Stimulated activated CD4-positive, alpha-beta T cell treated with anti-CD3 and anti-CD28 coated beads, TNF-alpha, amount 100 ng/mL, for 24 hours (primary cell): ENCODE data around the gene MLXIPL.
"Not testable (repeated sequence)": the region's sequence is repeated elsewhere in the genome, so short reads cannot be mapped to it uniquely, and the experiment has no call there.

ENCODE experiments used
- DNase-seq, 3 experiments: peaks; one replicate each; pipeline ENCODE4 v3.0.0-alpha.2; 2020; ENCODE audit warnings: low read depth in 3 of 3

MLXIPL gene

GRCh38 chr7:73645643-73646174, 21.4 kb upstream of the MLXIPL start:
- no peak for DNase-seq

DNA sequence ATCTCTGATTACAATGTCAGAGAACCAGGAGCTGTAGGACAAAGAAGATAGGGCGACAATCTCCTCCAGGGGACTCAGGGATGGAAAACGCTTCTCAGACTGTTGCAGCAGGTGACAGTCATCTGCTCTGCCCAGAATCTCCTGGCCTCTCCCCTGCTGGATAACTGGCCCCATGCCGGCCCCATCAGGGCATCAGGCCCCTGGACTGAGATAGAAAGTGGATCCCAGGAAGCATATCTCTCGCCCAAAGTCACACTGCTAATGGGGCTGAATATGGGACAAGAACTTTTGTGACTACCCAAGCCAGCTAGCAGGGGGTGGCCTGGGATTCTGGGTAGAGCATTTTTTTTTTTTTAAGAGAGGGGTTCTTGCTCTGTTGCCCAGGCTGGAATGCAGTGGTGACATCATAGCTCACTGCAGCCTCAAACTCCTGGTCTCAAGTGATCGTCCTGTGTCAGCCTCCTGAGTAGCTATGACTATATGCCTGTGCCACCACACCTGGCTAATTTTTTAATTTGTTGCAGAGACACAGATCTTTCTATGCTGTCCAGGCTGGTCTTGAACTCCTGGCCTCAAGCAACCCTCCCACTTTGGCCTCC, 20.5 kb upstream of the MLXIPL start:
- DNase-seq = no peak

DNA sequence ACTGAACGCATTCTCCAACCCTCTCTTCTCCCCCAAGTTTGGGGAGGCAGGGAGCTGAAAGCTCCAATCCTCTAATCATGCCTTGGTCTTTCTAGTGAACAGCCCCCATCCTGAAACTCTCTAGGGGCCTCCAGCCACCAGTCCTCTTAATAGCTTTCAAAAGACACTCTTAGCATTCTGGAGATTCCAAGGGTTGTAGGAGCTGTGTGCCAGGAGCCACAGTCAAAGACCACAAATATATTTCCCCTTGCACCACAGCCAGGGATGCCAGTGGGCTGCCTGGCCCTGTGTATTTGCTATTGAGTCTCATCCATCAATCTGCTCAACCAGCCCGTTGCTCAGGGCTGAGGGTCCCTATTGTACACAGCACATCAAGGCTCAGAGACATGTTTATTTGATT, 18.5 kb upstream of the MLXIPL start:
- DNase-seq = no peak

DNA sequence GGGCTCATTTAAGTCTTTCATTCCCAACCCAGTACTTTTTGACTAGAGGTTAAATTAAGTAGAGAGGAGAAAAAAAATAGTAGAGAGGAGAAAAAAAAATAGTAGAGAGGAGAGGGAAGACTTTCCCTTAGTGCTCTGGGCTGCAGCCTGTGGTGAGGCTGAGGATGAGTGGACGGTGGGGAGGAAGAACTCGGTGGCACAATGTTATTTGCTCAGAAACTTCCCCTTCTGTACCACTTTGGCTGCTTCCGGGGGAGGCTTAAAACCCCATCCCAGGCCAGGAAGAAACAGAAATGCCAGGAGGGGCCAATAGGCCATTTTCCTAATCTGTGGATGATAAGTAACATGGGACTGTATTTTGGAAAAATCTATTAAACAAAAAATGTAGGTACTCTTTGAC, 14.6 kb upstream of the MLXIPL start:
- no peak for DNase-seq

- DNase-seq = no peak
Observed at GRCh38 chr7:73635428-73636200, 11.3 kb upstream of the MLXIPL start.

DNA sequence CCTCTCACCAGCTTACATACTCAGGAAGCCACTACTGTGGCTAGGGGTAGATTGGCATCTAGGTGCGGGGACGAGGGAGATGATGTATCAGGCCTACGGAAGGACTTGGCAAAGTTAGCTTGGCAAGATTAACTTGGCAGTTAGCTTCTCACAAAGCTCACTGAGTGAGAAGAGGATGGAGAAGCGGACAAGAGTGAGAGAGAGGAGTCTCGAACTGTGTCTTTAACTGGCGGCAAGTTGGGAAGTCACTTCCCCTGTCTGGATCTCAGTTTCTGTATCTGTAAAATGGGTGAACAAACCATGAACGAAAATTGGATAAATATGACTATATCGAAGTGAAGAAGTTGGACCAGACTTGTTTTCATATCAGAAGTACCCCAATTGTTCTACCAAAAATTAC, 9.5 kb upstream of the MLXIPL start:
- DNase-seq = no peak

DNA sequence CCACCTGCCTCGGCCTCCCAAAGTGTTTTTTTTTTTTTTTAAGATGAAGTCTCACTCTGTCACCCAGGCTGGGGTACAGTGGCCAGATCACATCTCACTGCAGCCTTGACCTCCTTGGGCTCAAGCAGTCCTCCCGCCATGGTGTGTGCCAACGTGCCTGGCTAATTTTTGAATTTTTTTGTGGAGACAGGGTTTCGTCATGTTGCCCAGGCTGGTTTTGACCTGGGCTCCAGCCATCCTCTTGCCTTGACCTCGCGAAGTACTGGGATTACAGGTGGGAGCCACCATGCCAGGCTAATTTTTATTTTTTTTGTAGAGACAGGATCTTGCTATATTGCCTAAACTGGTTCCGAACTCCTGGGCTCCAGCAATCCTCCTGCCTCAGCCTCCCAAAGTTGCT, 9.0 kb upstream of the MLXIPL start:
- DNase-seq = no peak

DNA sequence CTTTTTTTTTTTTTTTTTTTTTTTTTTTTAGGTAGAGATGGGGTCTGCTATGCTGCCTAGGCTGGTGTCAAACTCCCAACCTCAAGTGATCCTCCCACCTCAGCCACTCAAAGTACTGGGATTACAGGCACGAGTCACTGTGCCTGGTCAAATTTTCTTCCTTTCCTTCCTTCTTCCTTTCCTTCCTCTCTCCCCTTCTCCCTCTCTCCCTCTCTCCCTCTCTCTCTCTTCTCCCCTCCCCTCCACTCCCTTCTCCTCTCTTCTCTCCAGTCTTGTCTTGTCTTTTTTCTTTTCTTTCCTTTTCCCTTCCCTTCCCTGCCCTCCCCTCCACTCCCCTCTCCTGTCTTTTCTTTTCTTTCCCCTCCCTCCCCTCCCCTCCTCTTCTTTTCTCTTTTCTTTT, 7.2 kb upstream of the MLXIPL start:
- DNase-seq = no peak

- DNase-seq = no peak
Observed at GRCh38 chr7:73628504-73628903, 4.2 kb upstream of the MLXIPL start.

GRCh38 chr7:73626814-73627213, 2.5 kb upstream of the MLXIPL start:
- no peak for DNase-seq

DNA sequence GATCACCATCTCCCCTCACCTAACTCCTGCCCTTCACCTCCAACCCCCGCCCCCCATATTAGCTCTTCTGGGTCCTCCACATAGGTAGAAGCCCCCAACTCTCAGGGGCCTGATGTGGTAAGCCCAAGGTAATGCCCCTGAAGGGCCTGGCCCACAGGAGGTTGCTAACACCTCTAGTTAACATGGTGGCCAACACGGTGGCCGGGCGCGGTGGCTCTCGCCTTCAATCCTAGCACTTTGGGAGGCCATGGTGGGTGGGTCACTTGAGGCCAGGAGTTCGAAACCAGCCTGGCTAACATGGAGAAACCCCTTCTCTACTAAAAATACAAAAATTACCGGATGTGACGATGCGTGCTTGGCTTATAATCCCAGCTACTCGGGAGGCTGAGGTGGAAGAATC, 954 bp upstream of the MLXIPL start:
- DNase-seq = no peak

DNA sequence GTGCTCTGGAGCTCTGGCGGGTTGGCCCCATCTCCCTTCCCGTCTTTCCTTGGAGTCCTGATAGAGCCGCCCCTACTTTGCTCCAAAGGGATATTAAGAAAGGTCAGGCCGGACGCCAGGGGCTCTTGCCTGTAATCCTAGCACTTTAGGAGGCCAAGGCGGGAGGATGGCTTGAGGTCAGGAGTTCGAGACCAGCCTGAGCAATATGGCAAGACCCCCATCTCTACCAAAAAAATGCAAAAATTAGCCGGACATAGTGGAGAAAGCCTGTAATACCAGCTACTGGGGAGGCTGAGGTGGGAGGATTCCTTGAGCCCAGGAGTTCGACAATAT, 313 bp upstream of the MLXIPL start:
- no peak for DNase-seq

- no peak for DNase-seq
Observed at GRCh38 chr7:73622909-73623797, 1.2 kb downstream of the MLXIPL start.

DNA sequence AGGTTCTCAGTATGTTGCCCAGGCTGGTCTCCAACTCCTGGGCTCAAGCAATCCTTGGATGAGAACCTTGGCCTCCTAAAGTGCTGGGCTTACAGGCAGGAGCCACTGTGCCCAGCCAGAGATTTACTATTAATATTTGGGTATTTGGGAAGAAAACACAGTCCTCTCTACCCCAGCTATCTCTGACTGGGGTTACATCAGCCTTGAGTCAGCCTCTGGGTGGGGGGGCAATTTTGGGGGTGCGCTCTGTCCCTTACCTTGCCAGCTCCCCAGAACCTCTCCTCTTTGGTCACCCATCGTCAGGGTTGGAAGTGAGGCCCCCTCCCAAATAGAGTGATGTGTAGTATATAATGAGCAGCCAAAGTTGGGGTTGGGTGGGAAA, 1.8 kb downstream of the MLXIPL start:
- DNase-seq = no peak

DNA sequence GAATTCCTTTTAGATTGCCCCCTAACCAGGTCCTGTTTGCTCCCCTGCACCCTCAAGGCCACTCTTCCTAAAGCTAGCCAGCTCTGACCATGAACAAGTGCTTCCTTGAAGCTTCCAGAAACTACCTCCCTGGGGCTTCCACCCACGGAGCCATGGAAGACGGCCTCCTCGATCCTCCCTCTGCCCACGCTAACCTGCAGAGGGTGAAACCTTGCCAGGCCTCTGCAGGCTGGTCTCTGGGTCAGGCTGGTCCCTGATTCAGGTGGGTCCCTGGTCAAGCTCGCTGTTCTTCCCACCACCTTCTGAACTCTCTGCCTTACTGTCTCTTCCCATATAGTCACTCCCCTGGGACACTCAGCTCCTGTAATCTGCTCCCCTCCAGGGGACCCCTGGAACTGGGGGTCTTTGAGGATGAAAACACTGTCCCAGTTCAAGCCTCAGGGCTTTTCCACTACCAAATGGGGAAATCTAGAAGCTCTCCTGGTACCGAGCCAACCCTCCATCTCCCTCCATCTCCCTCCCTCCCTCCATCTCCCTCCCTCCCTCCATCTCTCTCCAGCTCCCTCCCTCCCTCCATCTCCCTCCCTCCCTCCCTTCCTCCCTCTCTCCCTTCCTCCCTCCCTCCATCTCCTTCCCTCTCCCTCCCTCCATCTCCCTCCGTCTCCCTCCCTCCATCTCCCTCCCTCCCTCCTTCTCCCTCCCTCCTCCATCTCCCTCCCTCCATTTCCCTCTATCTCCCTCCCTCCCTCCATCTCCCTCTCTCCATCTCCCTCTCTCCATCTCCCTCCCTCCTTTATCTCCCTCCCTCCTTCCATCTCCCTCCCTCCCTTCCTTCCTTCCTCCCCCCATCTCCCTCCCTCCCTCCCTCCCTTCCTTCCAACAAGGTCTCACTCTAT, 2.9 kb downstream of the MLXIPL start:
- no peak for DNase-seq

- DNase-seq = not testable (repeated sequence)
Observed at GRCh38 chr7:73619394-73619793, 4.9 kb downstream of the MLXIPL start.

GRCh38 chr7:73618538-73618937, 5.8 kb downstream of the MLXIPL start:
- no peak for DNase-seq

DNA sequence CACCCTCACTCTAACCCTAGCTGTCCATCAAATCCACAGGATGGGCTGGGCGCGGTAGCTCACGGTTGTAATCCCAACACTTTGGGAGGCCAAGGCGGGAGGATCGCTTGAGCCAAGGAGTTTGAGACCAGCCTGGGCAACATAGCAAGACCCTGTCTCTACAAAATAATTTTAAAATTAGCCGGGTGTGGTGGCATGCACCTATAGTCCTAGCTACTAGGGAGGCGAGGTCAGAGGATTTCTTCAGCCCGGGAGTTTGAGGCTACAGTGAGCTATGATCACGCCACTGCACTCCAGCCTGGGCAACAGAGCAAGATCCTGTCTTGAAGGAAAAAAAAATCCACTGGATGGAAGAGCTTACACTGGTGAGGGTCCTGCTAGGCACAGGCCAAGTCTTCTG, 6.8 kb downstream of the MLXIPL start:
- DNase-seq = not testable (repeated sequence)

GRCh38 chr7:73615886-73616285, 8.4 kb downstream of the MLXIPL start:
- DNase-seq = no peak

GRCh38 chr7:73614937-73615336, 9.4 kb downstream of the MLXIPL start:
- DNase-seq = not testable (repeated sequence)

DNA sequence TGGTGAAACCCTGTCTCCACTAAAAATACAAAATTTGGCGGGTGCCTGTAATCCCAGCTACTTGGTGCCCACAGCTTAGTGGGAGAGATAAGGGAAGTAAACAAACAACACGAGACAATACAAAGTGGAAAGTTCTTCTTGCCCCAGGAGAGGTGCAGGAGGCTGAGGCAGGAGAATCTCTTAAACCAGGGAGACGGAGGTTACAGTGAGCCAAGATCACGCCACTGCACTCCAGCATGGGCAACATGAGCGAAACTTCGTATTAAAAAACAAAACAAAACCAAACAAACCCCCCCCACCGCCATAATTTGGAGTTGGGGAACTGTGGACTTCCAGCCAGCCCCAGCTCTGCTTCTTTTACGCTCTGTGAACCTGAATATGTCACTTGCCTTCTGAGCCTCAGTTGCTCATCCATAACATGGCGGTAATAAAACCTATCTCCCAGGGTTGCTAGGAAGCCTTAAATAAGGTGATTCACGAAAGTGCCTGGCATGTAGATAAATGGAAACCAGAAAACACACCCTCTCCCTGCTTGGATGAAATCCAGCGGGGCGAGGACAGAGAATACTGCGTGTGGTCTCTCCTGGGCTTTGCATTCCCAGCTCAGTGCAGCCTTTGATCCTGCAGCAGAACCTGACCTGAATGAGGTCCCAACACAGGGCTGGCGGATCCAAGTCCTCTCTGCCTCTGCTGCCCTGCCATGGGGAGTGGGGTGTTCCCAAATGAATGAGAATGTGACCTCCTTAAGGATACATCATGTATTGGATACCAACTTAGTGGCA, 10.2 kb downstream of the MLXIPL start:
- DNase-seq = no peak
